ENCODE data around the gene PRTFDC1. TPM values are rescaled to one million over a fixed set of nuclear protein-coding genes. Genes with fewer than 3 reads are reported as not detected.
"Not testable (repeated sequence)": the region's sequence is repeated elsewhere in the genome, so short reads cannot be mapped to it uniquely, and the experiment has no call there.

Gene PRTFDC1
- total RNA-seq, 1 donor from 2014 or later: 7.6 TPM

- intact Hi-C loops (cut with DNase I): no loop called here
- no peak overlapping the region for H3K4me3 ChIP-seq
Observed at GRCh38 chr10:24958721-24959381, 6.4 kb upstream of the PRTFDC1 start.

GRCh38 chr10:24958091-24958720 is 5.8 kb upstream of the PRTFDC1 start:
- intact Hi-C loops (cut with DNase I): no loop called here

More at GRCh38 chr10:24958721-24959381, 6.4 kb upstream of the PRTFDC1 start:
- DNase-seq (ENCODE audit: extremely low spot score in 2 of 2): peak in 1 of 2 donors; percentile 92
- no peaks in the 10 kb centered on the region for H3K27me3 ChIP-seq
- H3K9me3 ChIP-seq: no peaks in the 10 kb centered on the region
- H3K27ac ChIP-seq: peak overlapping the region; percentile 70
- no peaks in the 10 kb centered on the region for H3K36me3 ChIP-seq
- H3K4me1 ChIP-seq: peaks cover 25% of the 10 kb centered on the region
- TF ChIP-seq CTCF (IDR thresholded peaks at IDR 0.05) (no peak), POLR2AphosphoS5 (IDR thresholded peaks at IDR 0.05; ENCODE audit: insufficient read depth in 1 of 2, low read depth in 1 of 2) (peak in 1 of 2 donors; percentile 6), POLR2A (IDR thresholded peaks at IDR 0.05) (no peak)

GRCh38 chr10:24957624-24958051 is 5.2 kb upstream of the PRTFDC1 start:
- Histone ChIP-seq H3K27ac (peak overlapping the region; percentile 70), H3K4me1 (peaks cover 34% of the 10 kb centered on the region)
- H3K9me3 ChIP-seq; intact Hi-C loops (cut with DNase I); H3K36me3 ChIP-seq; DNase-seq (ENCODE audit: extremely low spot score in 2 of 2); H3K27me3 ChIP-seq; H3K4me3 ChIP-seq: not testable (repeated sequence)

More at GRCh38 chr10:24958091-24958720, 5.8 kb upstream of the PRTFDC1 start:
- H3K27ac ChIP-seq: peak overlapping the region; percentile 70
- peaks cover 31% of the 10 kb centered on the region for H3K4me1 ChIP-seq
- no peak for DNase-seq (ENCODE audit: extremely low spot score in 2 of 2)
- no peaks in the 10 kb centered on the region for H3K9me3 ChIP-seq
- H3K4me3 ChIP-seq: no peak overlapping the region
- no peaks in the 10 kb centered on the region for H3K36me3 ChIP-seq
- peak; percentile 7 to 71 for TF ChIP-seq POLR2AphosphoS5 (IDR thresholded peaks at IDR 0.05; ENCODE audit: insufficient read depth in 1 of 2, low read depth in 1 of 2)
- TF ChIP-seq CTCF (IDR thresholded peaks at IDR 0.05): no peak
- TF ChIP-seq POLR2A (IDR thresholded peaks at IDR 0.05): no peak
- H3K27me3 ChIP-seq: no peaks in the 10 kb centered on the region

GRCh38 chr10:24953675-24954074 is 1.3 kb upstream of the PRTFDC1 start:
- TF ChIP-seq CTCF (IDR thresholded peaks at IDR 0.05) (no peak), POLR2AphosphoS5 (IDR thresholded peaks at IDR 0.05; ENCODE audit: insufficient read depth in 1 of 2, low read depth in 1 of 2) (no peak), POLR2A (IDR thresholded peaks at IDR 0.05) (no peak)
- Histone ChIP-seq H3K4me3 (peak overlapping the region in 1 of 2 donors; percentile 67), H3K36me3 (no peaks in the 10 kb centered on the region), H3K4me1 (peaks cover 44% of the 10 kb centered on the region), H3K9me3 (no peaks in the 10 kb centered on the region), H3K27me3 (no peaks in the 10 kb centered on the region), H3K27ac (peak overlapping the region; percentile 90)
- no peak for DNase-seq (ENCODE audit: extremely low spot score in 2 of 2)
- intact Hi-C loops (cut with DNase I): loop anchor here (2.0 kb wide), 1 partner anchor 231 kb away; the partner anchor contains the start of gene ARHGAP21

DNA sequence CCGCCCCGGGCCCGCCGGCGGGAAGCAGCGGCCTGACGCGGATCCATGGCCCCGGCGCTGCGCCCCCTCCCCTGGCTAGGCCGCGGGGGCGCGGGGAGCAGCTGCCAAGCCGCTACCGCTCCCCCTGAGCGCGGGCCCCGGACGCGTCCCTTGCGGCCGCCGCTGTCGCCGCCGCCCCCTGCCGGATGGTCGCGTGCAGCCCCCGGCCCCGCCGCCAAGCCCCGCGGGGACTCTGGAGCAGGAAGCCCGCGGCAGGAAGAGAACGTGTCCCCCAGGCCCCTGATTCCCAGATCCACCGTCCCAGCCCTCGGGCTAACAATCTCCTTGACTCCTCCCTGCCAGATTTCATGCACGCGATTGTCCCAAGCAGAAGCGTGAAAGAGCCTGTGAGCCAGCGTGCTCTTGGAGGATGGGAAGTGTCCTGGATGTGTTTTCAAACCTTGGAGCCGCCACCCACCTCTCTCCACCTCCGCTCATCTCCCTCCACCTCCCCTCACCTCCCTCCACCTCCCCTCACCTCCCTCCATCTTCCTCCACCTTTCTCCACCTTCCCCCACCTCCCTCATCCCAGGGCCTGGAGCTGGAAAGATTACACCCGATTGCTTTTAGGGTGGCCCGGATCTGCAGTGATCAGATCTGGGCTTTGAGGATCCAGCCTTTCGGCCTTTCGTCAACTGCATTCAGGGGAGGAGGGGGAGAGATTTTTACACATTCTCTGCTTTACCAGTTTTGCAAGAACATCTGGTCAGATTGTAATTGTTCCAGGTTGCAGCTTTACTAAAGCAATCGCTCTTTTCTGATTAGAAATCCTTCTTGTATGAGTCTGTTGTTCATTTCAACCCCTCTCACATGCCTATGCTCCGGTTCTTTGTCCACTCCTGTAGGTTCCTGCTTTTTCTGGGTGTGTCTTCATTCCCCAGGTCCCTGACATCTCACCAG is 570 bp upstream of the PRTFDC1 start:
- Histone ChIP-seq H3K27me3 (no peaks in the 10 kb centered on the region), H3K27ac (peak overlapping the region; percentile 90), H3K36me3 (no peaks in the 10 kb centered on the region), H3K4me3 (peak overlapping the region; percentile 67 to 84), H3K9me3 (no peaks in the 10 kb centered on the region), H3K4me1 (peaks cover 37% of the 10 kb centered on the region)
- DNase-seq (ENCODE audit: extremely low spot score in 2 of 2): no peak
- intact Hi-C loops (cut with DNase I): loop anchor here (2.0 kb wide), 1 partner anchor 230 kb away; the partner anchor contains the start of gene ARHGAP21
- TF ChIP-seq CTCF (IDR thresholded peaks at IDR 0.05) (peak in 1 of 3 experiments; percentile 29), POLR2AphosphoS5 (IDR thresholded peaks at IDR 0.05; ENCODE audit: insufficient read depth in 1 of 2, low read depth in 1 of 2) (no peak), POLR2A (IDR thresholded peaks at IDR 0.05) (no peak)
